Hepatocyte (in vitro differentiated cells): ENCODE data around the gene ROPN1.

ENCODE experiments used
- CTCF ChIP-seq: fragments of 200-600 bp; sonication (generic); IDR thresholded peaks from 2 replicates; pipeline ENCODE4 v1.5.1; 2016; ENCODE audit warnings: antibody characterized with exemption, mild to moderate bottlenecking; ENCODE audit not compliant: poor library complexity
- EZH2 ChIP-seq: fragments of 200-600 bp; sonication (generic); IDR thresholded peaks from 2 replicates; pipeline ENCODE4 v1.6.1; 2016; ENCODE audit warnings: antibody characterized with exemption, mild to moderate bottlenecking, borderline replicate concordance
- EZH2phosphoT487 ChIP-seq: fragments of 200-600 bp; sonication (generic); IDR thresholded peaks from one replicate; pipeline ENCODE4 v1.6.1; 2018; ENCODE audit warnings: antibody characterized with exemption, mild to moderate bottlenecking, low read depth, moderate library complexity; ENCODE audit not compliant: unreplicated experiment, severe bottlenecking

GRCh38 chr3:123960781-123961507, 31.0 kb downstream of the ROPN1 start, which contains the start of gene CCDC14:
- TF ChIP-seq CTCF (no peak), EZH2phosphoT487 (no peak), EZH2 (no peak)
